ENCODE data around the gene ISL2.

GRCh38 chr15:76337059-76337695, 604 bp downstream of the ISL2 start:
- TF ChIP-seq, protein P1, sequence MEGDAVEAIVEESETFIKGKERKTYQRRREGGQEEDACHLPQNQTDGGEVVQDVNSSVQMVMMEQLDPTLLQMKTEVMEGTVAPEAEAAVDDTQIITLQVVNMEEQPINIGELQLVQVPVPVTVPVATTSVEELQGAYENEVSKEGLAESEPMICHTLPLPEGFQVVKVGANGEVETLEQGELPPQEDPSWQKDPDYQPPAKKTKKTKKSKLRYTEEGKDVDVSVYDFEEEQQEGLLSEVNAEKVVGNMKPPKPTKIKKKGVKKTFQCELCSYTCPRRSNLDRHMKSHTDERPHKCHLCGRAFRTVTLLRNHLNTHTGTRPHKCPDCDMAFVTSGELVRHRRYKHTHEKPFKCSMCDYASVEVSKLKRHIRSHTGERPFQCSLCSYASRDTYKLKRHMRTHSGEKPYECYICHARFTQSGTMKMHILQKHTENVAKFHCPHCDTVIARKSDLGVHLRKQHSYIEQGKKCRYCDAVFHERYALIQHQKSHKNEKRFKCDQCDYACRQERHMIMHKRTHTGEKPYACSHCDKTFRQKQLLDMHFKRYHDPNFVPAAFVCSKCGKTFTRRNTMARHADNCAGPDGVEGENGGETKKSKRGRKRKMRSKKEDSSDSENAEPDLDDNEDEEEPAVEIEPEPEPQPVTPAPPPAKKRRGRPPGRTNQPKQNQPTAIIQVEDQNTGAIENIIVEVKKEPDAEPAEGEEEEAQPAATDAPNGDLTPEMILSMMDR (IDR thresholded peaks at IDR 0.05) = no peak
- TF ChIP-seq POLR2A (IDR thresholded peaks at IDR 0.05) = no peak

Measured in testis (tissue), 2 donors.